Esophagus squamous epithelium (tissue), 4 donors: ENCODE data around the gene MYO3B.

ENCODE experiments used
- CTCF ChIP-seq, 6 experiments: fragments of 450-650 bp in 4 of 6; fragments of 200-600 bp in 2 of 6; sonication (generic) in 2 of 6; IDR thresholded peaks; one replicate each; pipeline ENCODE4 v1.5.1; 2016 to 2019; ENCODE audit warnings: antibody characterized with exemption in 6 of 6, mild to moderate bottlenecking in 4 of 6, moderate library complexity in 4 of 6
- POLR2A ChIP-seq, 4 donors: fragments of 450-650 bp; IDR thresholded peaks; one replicate each; pipeline ENCODE4 v1.6.1; 2017; ENCODE audit warnings: antibody characterized with exemption in 4 of 4, mild to moderate bottlenecking in 4 of 4, moderate library complexity in 3 of 4

- TF ChIP-seq POLR2A (IDR thresholded peaks at IDR 0.05) (no peak), CTCF (IDR thresholded peaks at IDR 0.05) (no peak)
These were observed 523.1 kb downstream of the MYO3B start for GRCh38 chr2:170701011-170701410.
